NCI-H2107 (cell line): ENCODE results near the gene DHCR7.

ENCODE experiments used
- DNase-seq: peaks from one replicate; lab custom pipeline; 2025; lab: John Stamatoyannopoulos, UW

DHCR7 gene

GRCh38 chr11:71477641-71478527 is 29.7 kb upstream of the DHCR7 start:
- no peak for DNase-seq

GRCh38 chr11:71476926-71477640 is 28.9 kb upstream of the DHCR7 start:
- DNase-seq = no peak

- no peak for DNase-seq
Observed at GRCh38 chr11:71476031-71476430, 27.8 kb upstream of the DHCR7 start.

GRCh38 chr11:71474771-71475483 is 26.7 kb upstream of the DHCR7 start:
- no peak for DNase-seq

GRCh38 chr11:71474141-71474770 is 26.1 kb upstream of the DHCR7 start:
- DNase-seq = no peak

GRCh38 chr11:71473793-71474080 is 25.5 kb upstream of the DHCR7 start:
- DNase-seq = no peak

- DNase-seq = no peak
Observed at GRCh38 chr11:71472941-71473792, 25.0 kb upstream of the DHCR7 start.

- DNase-seq = no peak
Observed at GRCh38 chr11:71472357-71472885, 24.2 kb upstream of the DHCR7 start.

- no peak for DNase-seq
Observed at GRCh38 chr11:71470946-71471345, 22.8 kb upstream of the DHCR7 start.

- no peak for DNase-seq
Observed at GRCh38 chr11:71467164-71467563, 19.0 kb upstream of the DHCR7 start.

GRCh38 chr11:71466358-71466757 is 18.2 kb upstream of the DHCR7 start:
- DNase-seq = no peak

- DNase-seq = no peak
Observed at GRCh38 chr11:71465054-71465453, 16.9 kb upstream of the DHCR7 start.

- DNase-seq = no peak
Observed at GRCh38 chr11:71463331-71464211, 15.4 kb upstream of the DHCR7 start.

- DNase-seq = no peak
Observed at GRCh38 chr11:71462726-71463125, 14.5 kb upstream of the DHCR7 start.

- DNase-seq = no peak
Observed at GRCh38 chr11:71461696-71462095, 13.5 kb upstream of the DHCR7 start.

- DNase-seq = no peak
Observed at GRCh38 chr11:71459767-71460320, 11.7 kb upstream of the DHCR7 start.

GRCh38 chr11:71459076-71459766 is 11.0 kb upstream of the DHCR7 start:
- DNase-seq = no peak

- no peak for DNase-seq
Observed at GRCh38 chr11:71458146-71459070, 10.2 kb upstream of the DHCR7 start.
